HG03097 (cell line): ENCODE measurements around the gene GNS.

Experiments
- ATAC-seq: cut with Tn5 transposase; IDR thresholded peaks from one replicate; pipeline ENCODE4 v1.9.1; 2021; ENCODE audit not compliant: unreplicated experiment, low FRiP score

The GNS gene

GRCh38 chr12:64742416-64742815 lies 16.8 kb downstream of the GNS start:
- no peak for ATAC-seq

GRCh38 chr12:64740646-64741045 lies 18.6 kb downstream of the GNS start:
- ATAC-seq = no peak

GRCh38 chr12:64739778-64740177 lies 19.4 kb downstream of the GNS start:
- no peak for ATAC-seq

GRCh38 chr12:64737539-64737938 lies 21.7 kb downstream of the GNS start:
- ATAC-seq = no peak

GRCh38 chr12:64736771-64737170 lies 22.4 kb downstream of the GNS start:
- ATAC-seq = no peak

GRCh38 chr12:64735442-64735841 lies 23.8 kb downstream of the GNS start:
- ATAC-seq = no peak

GRCh38 chr12:64733857-64734256 lies 25.3 kb downstream of the GNS start:
- ATAC-seq = no peak

GRCh38 chr12:64731683-64732082 lies 27.5 kb downstream of the GNS start:
- ATAC-seq = no peak

- no peak for ATAC-seq
Observed at GRCh38 chr12:64730588-64730969, 28.6 kb downstream of the GNS start.

GRCh38 chr12:64729909-64730587 lies 29.2 kb downstream of the GNS start:
- ATAC-seq = no peak

- no peak for ATAC-seq
Observed at GRCh38 chr12:64724201-64724745, 34.9 kb downstream of the GNS start.

- ATAC-seq = no peak
Observed at GRCh38 chr12:64723630-64724029, 35.6 kb downstream of the GNS start.

GRCh38 chr12:64722835-64723234 lies 36.4 kb downstream of the GNS start:
- no peak for ATAC-seq

GRCh38 chr12:64720884-64721283 lies 38.3 kb downstream of the GNS start:
- ATAC-seq = no peak

GRCh38 chr12:64718649-64719048 lies 40.6 kb downstream of the GNS start:
- no peak for ATAC-seq

GRCh38 chr12:64716839-64717455 lies 42.3 kb downstream of the GNS start:
- ATAC-seq = no peak

GRCh38 chr12:64716371-64716770 lies 42.8 kb downstream of the GNS start:
- no peak for ATAC-seq

GRCh38 chr12:64714551-64714968 lies 44.6 kb downstream of the GNS start:
- peak; percentile 47 for ATAC-seq

GRCh38 chr12:64713376-64713775 lies 45.8 kb downstream of the GNS start:
- no peak for ATAC-seq

GRCh38 chr12:64709429-64709828 lies 49.8 kb downstream of the GNS start:
- ATAC-seq = no peak

GRCh38 chr12:64707926-64708325 lies 51.3 kb downstream of the GNS start:
- ATAC-seq = no peak

- no peak for ATAC-seq
Observed at GRCh38 chr12:64707362-64707761, 51.8 kb downstream of the GNS start.
